ENCODE measurements around the gene AREL1.

Gene AREL1

GRCh38 chr14:74697011-74697410, 15.9 kb downstream of the AREL1 start:
- no peak for DNase-seq

GRCh38 chr14:74695406-74695805, 17.5 kb downstream of the AREL1 start:
- no peak for DNase-seq

- no peak for DNase-seq
Observed at GRCh38 chr14:74693191-74693590, 19.7 kb downstream of the AREL1 start.

GRCh38 chr14:74691456-74691855, 21.4 kb downstream of the AREL1 start:
- DNase-seq = no peak

GRCh38 chr14:74685921-74686678, 26.8 kb downstream of the AREL1 start:
- DNase-seq = no peak

- no peak for DNase-seq
Observed at GRCh38 chr14:74685056-74685455, 27.8 kb downstream of the AREL1 start.

- no peak for DNase-seq
Observed at GRCh38 chr14:74684434-74684833, 28.4 kb downstream of the AREL1 start.

GRCh38 chr14:74683406-74683805, 29.5 kb downstream of the AREL1 start:
- DNase-seq = no peak

GRCh38 chr14:74682169-74682952, 30.5 kb downstream of the AREL1 start:
- no peak for DNase-seq

GRCh38 chr14:74675219-74675618, 37.7 kb downstream of the AREL1 start:
- no peak for DNase-seq

GRCh38 chr14:74673768-74674167, 39.1 kb downstream of the AREL1 start:
- DNase-seq = no peak

- no peak for DNase-seq
Observed at GRCh38 chr14:74671789-74672188, 41.1 kb downstream of the AREL1 start.

- DNase-seq = no peak
Observed at GRCh38 chr14:74670726-74671411, 42.0 kb downstream of the AREL1 start.

GRCh38 chr14:74669846-74670245, 43.0 kb downstream of the AREL1 start:
- DNase-seq = no peak

- no peak for DNase-seq
Observed at GRCh38 chr14:74669256-74669655, 43.6 kb downstream of the AREL1 start.

- DNase-seq = no peak
Observed at GRCh38 chr14:74667758-74668157, 45.1 kb downstream of the AREL1 start.

- no peak for DNase-seq
Observed at GRCh38 chr14:74664717-74665116, 48.2 kb downstream of the AREL1 start.

GRCh38 chr14:74663884-74664283, 49.0 kb downstream of the AREL1 start:
- no peak for DNase-seq

GRCh38 chr14:74661726-74662450, 51.0 kb downstream of the AREL1 start:
- DNase-seq = no peak

GRCh38 chr14:74660863-74661262, 52.0 kb downstream of the AREL1 start:
- no peak for DNase-seq

- no peak for DNase-seq
Observed at GRCh38 chr14:74660167-74660566, 52.7 kb downstream of the AREL1 start.

GRCh38 chr14:74658535-74659131, 54.2 kb downstream of the AREL1 start:
- DNase-seq = no peak

- no peak for DNase-seq
Observed at GRCh38 chr14:74656964-74657363, 55.9 kb downstream of the AREL1 start.

Data from stimulated activated CD4-positive, alpha-beta T cell treated with anti-CD3 and anti-CD28 coated beads, Interleukin-2, amount 100 ng/mL, for 48 hours (primary cell).